ENCODE measurements around the gene GTF2F1.

- no peak for TF ChIP-seq EGR1 (IDR thresholded peaks at IDR 0.05; ENCODE audit: low read depth in 2 of 2)
- TF ChIP-seq, protein P1, sequence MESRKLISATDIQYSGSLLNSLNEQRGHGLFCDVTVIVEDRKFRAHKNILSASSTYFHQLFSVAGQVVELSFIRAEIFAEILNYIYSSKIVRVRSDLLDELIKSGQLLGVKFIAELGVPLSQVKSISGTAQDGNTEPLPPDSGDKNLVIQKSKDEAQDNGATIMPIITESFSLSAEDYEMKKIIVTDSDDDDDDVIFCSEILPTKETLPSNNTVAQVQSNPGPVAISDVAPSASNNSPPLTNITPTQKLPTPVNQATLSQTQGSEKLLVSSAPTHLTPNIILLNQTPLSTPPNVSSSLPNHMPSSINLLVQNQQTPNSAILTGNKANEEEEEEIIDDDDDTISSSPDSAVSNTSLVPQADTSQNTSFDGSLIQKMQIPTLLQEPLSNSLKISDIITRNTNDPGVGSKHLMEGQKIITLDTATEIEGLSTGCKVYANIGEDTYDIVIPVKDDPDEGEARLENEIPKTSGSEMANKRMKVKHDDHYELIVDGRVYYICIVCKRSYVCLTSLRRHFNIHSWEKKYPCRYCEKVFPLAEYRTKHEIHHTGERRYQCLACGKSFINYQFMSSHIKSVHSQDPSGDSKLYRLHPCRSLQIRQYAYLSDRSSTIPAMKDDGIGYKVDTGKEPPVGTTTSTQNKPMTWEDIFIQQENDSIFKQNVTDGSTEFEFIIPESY (IDR thresholded peaks at IDR 0.05): no peak
- TF ChIP-seq, protein P2, sequence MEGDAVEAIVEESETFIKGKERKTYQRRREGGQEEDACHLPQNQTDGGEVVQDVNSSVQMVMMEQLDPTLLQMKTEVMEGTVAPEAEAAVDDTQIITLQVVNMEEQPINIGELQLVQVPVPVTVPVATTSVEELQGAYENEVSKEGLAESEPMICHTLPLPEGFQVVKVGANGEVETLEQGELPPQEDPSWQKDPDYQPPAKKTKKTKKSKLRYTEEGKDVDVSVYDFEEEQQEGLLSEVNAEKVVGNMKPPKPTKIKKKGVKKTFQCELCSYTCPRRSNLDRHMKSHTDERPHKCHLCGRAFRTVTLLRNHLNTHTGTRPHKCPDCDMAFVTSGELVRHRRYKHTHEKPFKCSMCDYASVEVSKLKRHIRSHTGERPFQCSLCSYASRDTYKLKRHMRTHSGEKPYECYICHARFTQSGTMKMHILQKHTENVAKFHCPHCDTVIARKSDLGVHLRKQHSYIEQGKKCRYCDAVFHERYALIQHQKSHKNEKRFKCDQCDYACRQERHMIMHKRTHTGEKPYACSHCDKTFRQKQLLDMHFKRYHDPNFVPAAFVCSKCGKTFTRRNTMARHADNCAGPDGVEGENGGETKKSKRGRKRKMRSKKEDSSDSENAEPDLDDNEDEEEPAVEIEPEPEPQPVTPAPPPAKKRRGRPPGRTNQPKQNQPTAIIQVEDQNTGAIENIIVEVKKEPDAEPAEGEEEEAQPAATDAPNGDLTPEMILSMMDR (IDR thresholded peaks at IDR 0.05; ENCODE audit: low read depth, low read length, missing input control): no peak
- TF ChIP-seq MAX (IDR thresholded peaks at IDR 0.05): no peak
- TF ChIP-seq, protein P3, sequence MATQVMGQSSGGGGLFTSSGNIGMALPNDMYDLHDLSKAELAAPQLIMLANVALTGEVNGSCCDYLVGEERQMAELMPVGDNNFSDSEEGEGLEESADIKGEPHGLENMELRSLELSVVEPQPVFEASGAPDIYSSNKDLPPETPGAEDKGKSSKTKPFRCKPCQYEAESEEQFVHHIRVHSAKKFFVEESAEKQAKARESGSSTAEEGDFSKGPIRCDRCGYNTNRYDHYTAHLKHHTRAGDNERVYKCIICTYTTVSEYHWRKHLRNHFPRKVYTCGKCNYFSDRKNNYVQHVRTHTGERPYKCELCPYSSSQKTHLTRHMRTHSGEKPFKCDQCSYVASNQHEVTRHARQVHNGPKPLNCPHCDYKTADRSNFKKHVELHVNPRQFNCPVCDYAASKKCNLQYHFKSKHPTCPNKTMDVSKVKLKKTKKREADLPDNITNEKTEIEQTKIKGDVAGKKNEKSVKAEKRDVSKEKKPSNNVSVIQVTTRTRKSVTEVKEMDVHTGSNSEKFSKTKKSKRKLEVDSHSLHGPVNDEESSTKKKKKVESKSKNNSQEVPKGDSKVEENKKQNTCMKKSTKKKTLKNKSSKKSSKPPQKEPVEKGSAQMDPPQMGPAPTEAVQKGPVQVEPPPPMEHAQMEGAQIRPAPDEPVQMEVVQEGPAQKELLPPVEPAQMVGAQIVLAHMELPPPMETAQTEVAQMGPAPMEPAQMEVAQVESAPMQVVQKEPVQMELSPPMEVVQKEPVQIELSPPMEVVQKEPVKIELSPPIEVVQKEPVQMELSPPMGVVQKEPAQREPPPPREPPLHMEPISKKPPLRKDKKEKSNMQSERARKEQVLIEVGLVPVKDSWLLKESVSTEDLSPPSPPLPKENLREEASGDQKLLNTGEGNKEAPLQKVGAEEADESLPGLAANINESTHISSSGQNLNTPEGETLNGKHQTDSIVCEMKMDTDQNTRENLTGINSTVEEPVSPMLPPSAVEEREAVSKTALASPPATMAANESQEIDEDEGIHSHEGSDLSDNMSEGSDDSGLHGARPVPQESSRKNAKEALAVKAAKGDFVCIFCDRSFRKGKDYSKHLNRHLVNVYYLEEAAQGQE (IDR thresholded peaks at IDR 0.05): no peak
- TF ChIP-seq TAF1 (conservative IDR thresholded peaks at IDR 0.05): no peak
- TF ChIP-seq ATF3 (IDR thresholded peaks at IDR 0.05): no peak
Measured at GRCh38 chr19:6423499-6424194, 30.7 kb upstream of the GTF2F1 start.

Measured in liver (tissue), 3 donors.